HG03469 (cell line): Measurements from ENCODE around the gene SCGB3A1.

Source experiments
- ATAC-seq: cut with Tn5 transposase; IDR thresholded peaks from one replicate; pipeline ENCODE4 v1.9.1; 2021; ENCODE audit warnings: mild to moderate bottlenecking, moderate library complexity, moderate number of reproducible peaks; ENCODE audit not compliant: unreplicated experiment

SCGB3A1 gene

DNA sequence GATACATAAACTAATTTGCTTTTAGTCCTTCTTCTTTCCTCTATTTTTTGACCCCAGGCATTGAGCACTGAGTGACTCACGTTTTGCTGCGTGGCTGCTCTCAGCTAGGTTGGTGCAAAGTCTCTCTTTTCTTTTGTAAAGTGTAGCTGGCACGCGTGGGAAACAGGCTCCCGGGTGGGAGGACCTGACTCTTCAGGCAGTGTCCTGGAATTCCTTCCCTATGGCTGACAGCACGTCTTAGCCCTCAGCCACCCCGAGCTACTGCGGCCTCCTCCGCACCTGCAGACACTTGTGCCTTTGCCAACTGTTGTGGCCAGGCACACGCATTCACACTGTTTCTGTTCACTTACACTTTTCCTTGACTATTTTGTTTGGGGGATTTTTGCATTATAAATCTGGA is 877 bp upstream of the SCGB3A1 start:
- ATAC-seq, result no peak

- no peak for ATAC-seq
Measured at GRCh38 chr5:180590543-180591310, 572 bp downstream of the SCGB3A1 start.

GRCh38 chr5:180589771-180590542 is 1.3 kb downstream of the SCGB3A1 start:
- ATAC-seq, result no peak

GRCh38 chr5:180586870-180587269 is 4.4 kb downstream of the SCGB3A1 start:
- ATAC-seq, result no peak

DNA sequence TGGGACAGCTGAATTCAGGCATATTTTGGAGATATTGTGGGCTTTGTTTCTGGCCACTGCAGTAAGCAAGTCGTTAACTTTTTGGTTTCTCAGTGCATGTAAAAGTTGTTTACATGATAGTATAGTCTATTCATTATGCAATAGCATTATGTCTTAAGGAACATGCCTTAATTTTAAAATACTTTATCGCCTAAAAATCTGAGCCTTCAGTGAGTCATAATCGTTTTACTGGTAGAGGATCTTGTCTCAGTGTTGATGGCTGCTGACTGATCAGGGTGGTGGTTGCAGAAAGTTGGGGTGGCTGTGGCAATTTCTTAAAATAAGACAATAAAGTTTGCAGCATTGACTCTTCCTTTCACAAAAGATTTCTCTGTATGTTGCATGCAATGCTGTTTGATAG is 5.1 kb downstream of the SCGB3A1 start:
- no peak for ATAC-seq

DNA sequence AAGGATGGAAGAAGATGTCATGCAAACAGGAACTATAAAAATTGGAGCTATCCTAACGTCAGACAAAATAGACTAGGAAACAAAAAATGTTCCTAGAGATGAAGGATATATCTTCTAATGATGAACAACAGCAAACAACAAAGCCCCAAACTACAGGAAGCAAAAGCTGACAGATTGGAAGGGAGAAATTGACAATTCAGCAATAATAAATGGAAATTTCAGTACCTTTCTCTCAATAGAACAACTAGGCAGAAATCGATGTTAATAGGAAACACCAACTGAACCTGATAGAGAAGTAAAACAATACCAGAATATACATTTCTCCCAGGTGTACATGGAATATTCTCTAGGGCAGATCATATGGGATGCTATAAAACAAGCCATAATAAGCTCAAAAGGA is 7.6 kb downstream of the SCGB3A1 start:
- ATAC-seq, result no peak

DNA sequence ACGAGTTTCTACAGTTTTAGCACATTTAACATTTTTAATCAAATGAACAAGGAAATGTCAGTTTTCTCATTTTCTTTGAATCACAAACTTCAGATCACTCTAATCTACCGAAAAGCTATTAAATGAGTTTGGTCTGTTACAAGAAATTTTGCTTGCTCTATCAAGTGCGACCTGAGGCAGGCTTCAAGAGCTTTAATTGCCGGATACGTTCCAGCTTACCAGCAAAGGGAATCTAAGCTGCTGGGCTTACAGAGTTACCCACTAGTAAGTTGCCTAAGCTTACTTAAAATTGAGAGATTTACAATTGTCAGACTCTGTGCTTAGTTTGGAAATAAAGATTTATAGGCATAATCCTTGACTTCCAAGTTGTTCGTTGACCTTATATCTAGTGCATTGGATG is 10.6 kb downstream of the SCGB3A1 start:
- no peak for ATAC-seq

DNA sequence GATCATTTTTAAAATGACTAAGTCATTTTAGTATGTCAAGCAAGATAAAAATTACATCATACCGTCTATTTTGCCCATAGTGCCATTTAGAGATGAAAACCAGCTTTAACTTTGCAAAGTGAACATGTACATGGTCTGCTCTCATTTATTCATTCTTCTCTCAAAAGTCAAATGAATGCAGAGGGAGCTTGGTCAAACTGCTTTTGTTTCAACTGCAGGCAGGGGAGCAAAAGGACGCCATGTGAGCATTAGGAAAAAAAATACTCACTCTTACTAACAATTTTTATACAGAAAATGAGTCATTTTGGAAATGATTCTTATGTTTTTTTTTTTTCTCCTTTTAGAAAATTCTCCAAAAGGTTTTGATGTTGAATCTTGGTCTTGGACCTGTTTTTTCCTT is 15.7 kb downstream of the SCGB3A1 start:
- no peak for ATAC-seq

- ATAC-seq, result no peak
Measured at GRCh38 chr5:180568914-180569313, 22.4 kb downstream of the SCGB3A1 start.

GRCh38 chr5:180563994-180564393 is 27.3 kb downstream of the SCGB3A1 start:
- ATAC-seq, result no peak

- no peak for ATAC-seq
Measured at GRCh38 chr5:180558232-180558631, 33.1 kb downstream of the SCGB3A1 start.

DNA sequence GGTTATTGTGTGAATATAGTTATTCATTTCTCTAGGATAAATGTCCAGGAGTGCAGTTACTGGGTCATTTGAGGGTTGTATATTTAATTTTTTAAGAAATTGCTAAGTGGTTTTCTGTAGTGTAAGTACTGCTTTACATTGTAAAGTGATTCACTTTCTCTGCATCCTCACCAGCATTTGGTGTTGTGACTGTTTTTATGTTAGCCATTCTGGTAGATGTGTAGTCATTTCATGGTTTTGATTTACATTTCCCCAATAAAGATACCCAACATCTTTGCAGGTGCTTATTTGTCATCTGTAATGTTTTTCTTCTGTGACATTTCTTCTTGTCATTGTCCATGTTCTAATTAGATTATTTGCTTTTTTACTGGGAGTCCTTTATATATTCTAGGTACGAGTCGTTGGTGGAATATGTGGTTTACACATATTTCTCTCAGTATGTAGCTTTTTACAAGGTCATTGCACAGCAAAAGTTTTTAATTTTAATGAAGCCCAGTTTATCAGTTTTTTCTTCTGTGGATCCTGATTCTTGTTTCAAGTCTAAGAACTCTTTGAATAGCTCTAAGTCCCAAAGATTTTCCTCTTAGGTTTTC is 34.0 kb downstream of the SCGB3A1 start:
- ATAC-seq, result no peak

DNA sequence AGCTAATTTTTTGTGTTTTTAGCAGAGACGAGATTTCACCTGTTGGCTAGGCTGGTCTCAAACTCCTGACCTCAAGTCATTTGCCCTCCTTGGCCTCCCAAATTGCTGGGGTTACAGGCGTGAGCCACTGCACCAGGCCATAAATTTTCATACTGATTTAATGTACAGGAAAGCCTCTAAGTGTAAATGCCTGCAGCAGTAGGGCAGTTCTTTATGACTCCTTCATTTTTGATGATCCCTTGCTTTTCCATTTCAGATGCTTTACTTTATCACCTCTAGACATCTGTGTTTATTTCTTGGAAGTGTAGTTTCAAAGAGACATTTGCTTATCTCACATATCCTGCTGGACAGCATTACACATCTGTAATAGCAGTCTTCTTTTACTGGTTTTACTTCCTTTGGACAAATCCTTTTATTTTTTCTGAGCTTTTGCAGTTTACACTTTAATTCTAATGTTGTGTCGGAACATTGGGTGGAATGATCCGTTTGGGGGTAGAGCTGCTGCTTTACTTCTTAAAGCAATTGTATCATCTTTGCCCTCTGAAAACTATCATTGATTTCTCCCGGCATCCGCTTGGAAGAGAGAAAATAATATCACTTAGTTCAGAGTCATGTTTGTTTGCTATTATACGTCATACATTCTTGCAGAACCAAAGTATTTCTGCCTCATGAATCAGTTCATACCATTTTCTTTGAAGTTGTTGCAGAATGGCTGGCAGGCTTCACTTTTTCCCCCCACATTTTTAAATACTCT is 36.0 kb downstream of the SCGB3A1 start:
- no peak for ATAC-seq

DNA sequence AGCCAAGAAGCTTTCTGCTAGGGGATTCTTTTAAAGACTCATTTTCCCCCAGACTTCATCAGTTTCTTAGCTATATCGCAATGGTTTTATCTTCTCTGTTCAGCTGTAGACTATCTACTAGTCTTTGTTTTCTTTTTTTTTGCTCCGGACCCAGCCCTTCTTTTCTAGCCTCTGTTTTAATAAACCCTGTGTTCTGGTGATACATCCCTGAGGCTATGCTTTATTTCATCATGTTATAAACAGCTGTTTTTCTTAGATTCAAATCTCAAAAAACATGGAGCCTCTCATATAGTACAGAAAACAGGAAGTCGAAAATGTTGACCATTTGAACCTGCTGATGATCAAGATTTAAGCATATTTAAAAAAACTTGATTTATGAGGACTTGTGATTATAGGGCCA is 37.8 kb downstream of the SCGB3A1 start:
- no peak for ATAC-seq

- no peak for ATAC-seq
Measured at GRCh38 chr5:180548563-180548962, 42.7 kb downstream of the SCGB3A1 start.

DNA sequence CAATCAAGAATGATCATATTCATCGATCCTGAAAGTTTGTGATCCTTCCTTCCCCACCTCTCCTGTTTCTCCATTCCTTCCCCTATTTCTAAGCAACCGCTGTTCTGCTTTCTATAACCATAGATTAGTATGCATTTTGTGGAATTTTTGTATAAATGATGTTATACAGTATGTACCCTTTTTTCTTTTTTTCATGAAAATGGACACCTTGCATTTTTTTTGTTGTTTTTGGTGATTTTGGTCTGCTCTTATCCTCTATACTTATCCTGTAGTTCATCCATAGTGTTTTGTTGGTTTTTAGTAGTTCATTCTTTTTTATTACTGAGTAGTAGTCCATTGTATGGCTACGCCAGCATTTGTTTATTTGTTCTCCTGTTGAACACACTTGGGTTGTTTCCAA is 46.1 kb downstream of the SCGB3A1 start:
- ATAC-seq, result no peak

DNA sequence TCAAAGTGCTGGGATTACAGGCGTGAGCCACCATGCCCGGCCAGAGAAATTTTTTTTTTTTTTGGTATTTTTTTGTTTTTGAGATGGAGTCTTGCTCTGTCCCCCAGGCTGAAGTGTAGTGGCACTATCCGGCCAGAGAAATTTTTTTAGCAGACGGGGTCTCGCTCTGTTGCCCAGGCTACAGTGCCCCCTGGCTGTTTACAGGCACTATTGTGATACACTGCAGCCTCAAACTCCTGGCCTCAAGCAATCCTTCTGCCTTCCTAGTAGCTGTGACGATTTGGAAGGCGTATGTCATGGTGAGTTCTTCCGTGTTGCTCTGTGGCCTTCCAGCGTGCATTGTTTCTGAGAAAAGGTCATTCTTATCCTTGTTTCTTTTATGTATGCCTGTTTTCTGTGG is 49.6 kb downstream of the SCGB3A1 start:
- no peak for ATAC-seq
